Measurements from ENCODE around the gene FAM107B. TPM values are rescaled to one million over a fixed set of nuclear protein-coding genes. Genes with fewer than 3 reads are reported as not detected.
"Not testable (repeated sequence)": the region's sequence is repeated elsewhere in the genome, so short reads cannot be mapped to it uniquely, and the experiment has no call there.

FAM107B gene
- total RNA-seq, 6 donors from 2014 or later, result 44.0 to 136 (median 77.0) TPM

DNA sequence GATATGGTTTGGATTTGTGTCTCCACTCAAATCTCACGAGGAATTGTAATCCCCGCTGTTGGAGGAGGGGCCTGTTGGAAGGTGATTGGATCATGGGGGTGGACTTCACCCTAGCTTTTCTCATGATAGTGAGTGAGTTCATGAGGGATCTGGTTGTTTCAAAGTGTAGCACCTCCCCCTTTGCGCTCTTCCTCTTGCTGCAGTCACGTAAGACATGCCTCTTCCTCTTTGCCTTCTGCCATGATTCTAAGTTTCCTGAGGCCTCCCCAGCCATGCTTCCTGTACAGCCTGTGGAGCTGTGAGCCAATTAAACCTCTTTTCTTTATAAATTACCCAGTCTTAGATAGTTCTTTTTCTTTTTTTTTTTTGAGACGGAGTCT lies 46.1 kb upstream of the FAM107B start:
- Histone ChIP-seq H3K4me1 (no peaks in the 10 kb centered on the region), H3K27ac (no peak overlapping the region), H3K27me3 (no peaks in the 10 kb centered on the region), H3K36me3 (no peaks in the 10 kb centered on the region), H3K9me3 (no peaks in the 10 kb centered on the region), H3K4me3 (no peak overlapping the region)
- TF ChIP-seq EP300 (IDR thresholded peaks at IDR 0.05) (no peak), CTCF (IDR thresholded peaks at IDR 0.05) (no peak), POLR2A (IDR thresholded peaks at IDR 0.05) (no peak), POLR2AphosphoS5 (IDR thresholded peaks at IDR 0.05) (no peak)
- DNase-seq (no peak), ATAC-seq (ENCODE audit: low FRiP score in 2 of 2) (no peak)
- WGBS, 2 donors, result 84 to 94% methylated on average over 5 of the region's 5 CpGs

DNA sequence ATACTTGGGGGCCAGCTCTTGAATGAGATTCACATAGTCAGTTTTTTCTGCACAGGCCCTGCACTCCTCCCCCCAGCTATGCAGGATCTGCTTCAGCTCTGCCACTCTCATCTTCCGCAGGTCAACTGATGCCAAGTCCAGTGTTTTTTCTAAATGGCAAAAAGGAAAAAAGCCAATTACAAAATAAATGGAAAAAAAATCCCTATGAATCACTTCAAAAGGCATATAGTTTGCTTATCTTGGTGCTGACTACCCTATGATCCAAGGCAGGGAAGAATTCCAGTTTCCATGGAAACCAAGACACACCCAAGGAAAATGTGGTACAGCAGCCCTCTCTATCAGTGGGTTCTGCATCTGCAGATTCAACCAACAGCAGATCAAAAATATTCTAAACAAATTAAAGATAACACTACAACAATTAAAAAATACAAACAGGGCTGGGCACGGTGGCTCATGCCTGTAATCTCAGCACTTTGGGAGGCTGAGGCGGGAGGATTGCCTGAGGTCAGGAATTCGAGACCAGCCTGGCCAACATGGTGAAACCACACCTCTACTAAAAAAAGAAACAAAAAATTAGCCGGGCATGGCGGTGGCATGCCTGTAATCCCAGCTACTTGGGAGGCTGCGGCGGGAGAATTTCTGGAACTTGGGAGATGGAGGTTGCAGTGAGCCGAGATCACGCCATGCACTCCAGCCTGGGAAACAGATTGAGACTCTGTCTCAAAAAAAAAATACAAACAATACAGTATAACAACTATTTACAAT lies 45.5 kb upstream of the FAM107B start:
- no peak for DNase-seq
- H3K9me3 ChIP-seq, result no peaks in the 10 kb centered on the region
- no peaks in the 10 kb centered on the region for H3K27me3 ChIP-seq
- TF ChIP-seq EP300 (IDR thresholded peaks at IDR 0.05) (no peak), CTCF (IDR thresholded peaks at IDR 0.05) (no peak), POLR2AphosphoS5 (IDR thresholded peaks at IDR 0.05) (no peak), POLR2A (IDR thresholded peaks at IDR 0.05) (no peak)
- WGBS, 2 donors, result 95 to 96% methylated on average over 10 of the region's 10 CpGs
- ATAC-seq (ENCODE audit: low FRiP score in 2 of 2), result peak in 1 of 2 donors; percentile 83
- no peak overlapping the region for H3K27ac ChIP-seq
- no peak overlapping the region for H3K4me3 ChIP-seq
- H3K36me3 ChIP-seq, result no peaks in the 10 kb centered on the region
- no peaks in the 10 kb centered on the region for H3K4me1 ChIP-seq

DNA sequence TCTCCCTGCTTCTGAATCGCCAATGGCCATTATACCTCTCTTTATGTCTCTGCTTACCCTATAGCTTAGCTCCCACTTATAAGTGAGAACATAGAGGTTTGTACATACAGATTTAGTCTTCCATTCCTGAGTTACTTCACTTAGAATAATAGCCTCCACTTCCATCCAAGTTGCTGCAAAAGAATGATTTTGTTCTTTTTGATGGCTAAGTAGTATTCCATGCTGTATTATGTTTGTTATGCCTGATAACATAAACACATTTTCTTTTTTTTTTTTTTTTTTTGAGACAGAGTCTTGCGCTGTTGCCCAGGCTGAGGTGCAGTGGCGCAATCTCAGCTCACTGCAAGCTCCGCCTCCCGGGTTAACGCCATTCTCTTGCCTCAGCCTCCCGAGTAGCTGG lies 42.0 kb upstream of the FAM107B start:
- not testable (repeated sequence) for H3K4me3 ChIP-seq; H3K36me3 ChIP-seq; H3K27me3 ChIP-seq; H3K27ac ChIP-seq; DNase-seq; H3K9me3 ChIP-seq; ATAC-seq (ENCODE audit: low FRiP score in 2 of 2); H3K4me1 ChIP-seq
- WGBS, 2 donors, result 86 to 98% methylated on average over 7 of the region's 7 CpGs

- ATAC-seq (ENCODE audit: low FRiP score in 2 of 2) (no peak), DNase-seq (no peak)
- no peak overlapping the region for H3K27ac ChIP-seq
- 83 to 85% methylated on average over 6 of the region's 6 CpGs for WGBS, 2 donors
- TF ChIP-seq POLR2A (IDR thresholded peaks at IDR 0.05) (no peak), POLR2AphosphoS5 (IDR thresholded peaks at IDR 0.05) (no peak), EP300 (IDR thresholded peaks at IDR 0.05) (no peak), CTCF (IDR thresholded peaks at IDR 0.05) (no peak)
- no peaks in the 10 kb centered on the region for H3K27me3 ChIP-seq
- H3K4me3 ChIP-seq, result no peak overlapping the region
- no peaks in the 10 kb centered on the region for H3K9me3 ChIP-seq
- H3K4me1 ChIP-seq, result no peaks in the 10 kb centered on the region
- H3K36me3 ChIP-seq, result no peaks in the 10 kb centered on the region
Observed at GRCh38 chr10:14815681-14816080, 41.0 kb upstream of the FAM107B start.

GRCh38 chr10:14812271-14812670 lies 37.6 kb upstream of the FAM107B start:
- ATAC-seq (ENCODE audit: low FRiP score in 2 of 2), result no peak
- WGBS, 2 donors, result 90 to 97% methylated on average over 3 of the region's 3 CpGs

More at GRCh38 chr10:14812271-14812670, 37.6 kb upstream of the FAM107B start:
- H3K27ac ChIP-seq, result no peak overlapping the region
- no peak for TF ChIP-seq POLR2A (IDR thresholded peaks at IDR 0.05)
- no peak for TF ChIP-seq POLR2AphosphoS5 (IDR thresholded peaks at IDR 0.05)
- no peak overlapping the region for H3K4me3 ChIP-seq
- DNase-seq, result no peak
- H3K27me3 ChIP-seq, result no peaks in the 10 kb centered on the region
- H3K9me3 ChIP-seq, result no peaks in the 10 kb centered on the region
- no peaks in the 10 kb centered on the region for H3K4me1 ChIP-seq
- no peaks in the 10 kb centered on the region for H3K36me3 ChIP-seq
